ENCODE results near the gene FNBP1. TPM values are rescaled to one million over a fixed set of nuclear protein-coding genes. Genes with fewer than 3 reads are reported as not detected.

FNBP1 gene
- total and polyA plus RNA-seq, 2 of the 13 experiments (the other 11 are each of a cell fraction or from before 2014, with no cell fraction given): 5.4 to 19.5 TPM

DNA sequence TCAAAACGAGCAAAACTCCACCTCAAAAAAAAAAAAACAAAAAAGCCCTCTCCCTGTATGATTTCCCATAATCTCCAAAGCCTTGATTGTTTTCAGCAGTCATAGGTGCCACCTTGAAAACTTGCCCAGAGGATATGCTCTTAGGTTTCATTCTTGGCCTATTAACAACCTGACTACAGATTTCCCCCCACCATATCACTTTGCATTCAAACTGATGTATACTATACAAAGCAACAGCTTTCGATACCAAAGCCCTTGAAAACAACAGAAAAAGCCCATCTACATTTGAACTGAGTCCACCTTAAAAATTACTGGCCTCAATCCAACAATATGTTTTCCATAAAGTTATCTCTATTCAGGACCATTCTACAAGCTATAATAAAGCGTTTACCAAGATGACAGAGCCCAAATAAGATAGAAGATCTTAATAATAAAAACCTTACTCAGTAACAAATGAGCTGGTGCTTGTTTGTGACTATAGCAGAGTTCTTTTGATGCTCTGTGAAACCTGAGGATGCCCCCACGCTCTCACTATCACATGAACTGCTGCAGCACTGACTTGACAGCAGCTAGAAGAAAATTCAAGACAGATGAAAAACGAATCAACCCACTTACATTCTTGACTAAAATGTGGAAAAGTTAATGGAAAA lies 44.4 kb downstream of the FNBP1 start:
- no peak overlapping the region for H3K9ac ChIP-seq (ENCODE audit: insufficient read depth, low read depth, low read length)
- in situ Hi-C loops (cut with HindIII; ENCODE audit: extremely low pct_ligation_motif_present, low pct_unique_long_range_greater_than_20kb): no loop called here
- H3K27ac ChIP-seq (ENCODE audit: extremely low read length, insufficient read depth, low read length): no peak overlapping the region
- 83% methylated on average over 5 of the region's 5 CpGs for WGBS (ENCODE audit: low lambda C conversion rate)
- ATAC-seq: no peak
- no peaks in the 10 kb centered on the region; a peak in 1 of 5 replicates for H3K36me3 ChIP-seq (replicated peaks in 1 of 2; ENCODE audit: control insufficient read depth in 1 of 2, insufficient read depth in 2 of 2, low read length in 2 of 2)
- H2AFZ ChIP-seq (ENCODE audit: low read length): no peak overlapping the region
- no peaks in the 10 kb centered on the region for H3K9me3 ChIP-seq (ENCODE audit: low read length)
- TF ChIP-seq ZIK1 (CRISPR knock-in tag; IDR thresholded peaks at IDR 0.05; ENCODE audit: borderline replicate concordance, low read depth): no peak
- no peak for TF ChIP-seq E2F1 (CRISPR knock-in tag; IDR thresholded peaks at IDR 0.05)
- TF ChIP-seq ARNTL (CRISPR knock-in tag; IDR thresholded peaks at IDR 0.05): no peak
- TF ChIP-seq ZNF282 (IDR thresholded peaks at IDR 0.05; ENCODE audit: partially characterized antibody): no peak
- TF ChIP-seq ZNF232 (CRISPR knock-in tag; IDR thresholded peaks at IDR 0.05; ENCODE audit: borderline replicate concordance): no peak
- TF ChIP-seq, protein P1, sequence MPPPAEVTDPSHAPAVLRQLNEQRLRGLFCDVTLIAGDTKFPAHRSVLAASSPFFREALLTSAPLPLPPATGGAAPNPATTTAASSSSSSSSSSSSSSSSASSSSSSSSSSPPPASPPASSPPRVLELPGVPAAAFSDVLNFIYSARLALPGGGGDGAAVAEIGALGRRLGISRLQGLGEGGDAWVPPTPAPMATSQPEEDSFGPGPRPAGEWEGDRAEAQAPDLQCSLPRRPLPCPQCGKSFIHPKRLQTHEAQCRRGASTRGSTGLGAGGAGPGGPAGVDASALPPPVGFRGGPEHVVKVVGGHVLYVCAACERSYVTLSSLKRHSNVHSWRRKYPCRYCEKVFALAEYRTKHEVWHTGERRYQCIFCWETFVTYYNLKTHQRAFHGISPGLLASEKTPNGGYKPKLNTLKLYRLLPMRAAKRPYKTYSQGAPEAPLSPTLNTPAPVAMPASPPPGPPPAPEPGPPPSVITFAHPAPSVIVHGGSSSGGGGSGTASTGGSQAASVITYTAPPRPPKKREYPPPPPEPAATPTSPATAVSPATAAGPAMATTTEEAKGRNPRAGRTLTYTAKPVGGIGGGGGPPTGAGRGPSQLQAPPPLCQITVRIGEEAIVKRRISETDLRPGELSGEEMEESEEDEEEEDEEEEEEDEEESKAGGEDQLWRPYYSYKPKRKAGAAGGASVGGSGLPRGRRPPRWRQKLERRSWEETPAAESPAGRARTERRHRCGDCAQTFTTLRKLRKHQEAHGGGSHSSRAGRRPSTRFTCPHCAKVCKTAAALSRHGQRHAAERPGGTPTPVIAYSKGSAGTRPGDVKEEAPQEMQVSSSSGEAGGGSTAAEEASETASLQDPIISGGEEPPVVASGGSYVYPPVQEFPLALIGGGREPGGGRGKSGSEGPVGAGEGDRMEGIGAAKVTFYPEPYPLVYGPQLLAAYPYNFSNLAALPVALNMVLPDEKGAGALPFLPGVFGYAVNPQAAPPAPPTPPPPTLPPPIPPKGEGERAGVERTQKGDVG (CRISPR knock-in tag; IDR thresholded peaks at IDR 0.05; ENCODE audit: borderline replicate concordance): no peak
- TF ChIP-seq BRCA1 (CRISPR knock-in tag; IDR thresholded peaks at IDR 0.05): no peak
- no peak for TF ChIP-seq CHD2 (IDR thresholded peaks at IDR 0.05; ENCODE audit: low read depth, low read length)
- no peak for TF ChIP-seq HDAC6 (IDR thresholded peaks at IDR 0.05; ENCODE audit: low read depth, low read length)
- TF ChIP-seq RXRA (CRISPR knock-in tag; IDR thresholded peaks at IDR 0.05): no peak
- TF ChIP-seq ATRX (CRISPR knock-in tag; IDR thresholded peaks at IDR 0.05; ENCODE audit: borderline replicate concordance): no peak
- TF ChIP-seq SRF (IDR thresholded peaks at IDR 0.05; ENCODE audit: low read depth, low read length): no peak
- TF ChIP-seq NR2F1 (CRISPR knock-in tag; IDR thresholded peaks at IDR 0.05): no peak
- TF ChIP-seq PHF8 (CRISPR knock-in tag; IDR thresholded peaks at IDR 0.05): no peak
- TF ChIP-seq HMGA1 (CRISPR knock-in tag; conservative IDR thresholded peaks at IDR 0.05): no peak
- no peak for TF ChIP-seq SP5 (CRISPR knock-in tag; IDR thresholded peaks at IDR 0.05; ENCODE audit: borderline replicate concordance, low read depth)
- no peak for TF ChIP-seq MEIS2 (CRISPR knock-in tag; IDR thresholded peaks at IDR 0.05)
- no peak for TF ChIP-seq NR2F6 (IDR thresholded peaks at IDR 0.05)
- TF ChIP-seq NR2F6 (CRISPR knock-in tag; IDR thresholded peaks at IDR 0.05): no peak
- no peak for TF ChIP-seq ZNF75D (CRISPR knock-in tag; IDR thresholded peaks at IDR 0.05; ENCODE audit: borderline replicate concordance)
- TF ChIP-seq MAFG (CRISPR knock-in tag; IDR thresholded peaks at IDR 0.05): no peak
- H3K4me1 ChIP-seq (ENCODE audit: insufficient read depth, low read length): peaks cover 15% of the 10 kb centered on the region
- no peak for FAIRE-seq
- ChIA-PET CTCF (ENCODE audit: low intra/inter-chr PET ratio, low total read pairs) (no interaction called here), POLR2A (interaction anchor here (0.9 kb wide), 1 partner anchor 55 kb away, joined by 3 read pairs; no protein-coding TSS in a partner anchor)
- H4K20me1 ChIP-seq (ENCODE audit: insufficient read depth, low read length): no peaks in the 10 kb centered on the region
- intact Hi-C loops (cut with micrococcal nuclease; ENCODE audit: unreplicated experiment): no loop called here
- no peak overlapping the region for H3K4me2 ChIP-seq (ENCODE audit: low read depth, low read length)
- BruUV-seq (replicated peaks): no TSS peak
- no peak overlapping the region for H3K4me3 ChIP-seq (replicated peaks in 1 of 3; ENCODE audit: insufficient read depth in 1 of 3, low read depth in 2 of 3, low read length in 3 of 3)
- no peak for DNase-seq (ENCODE audit: low spot score)
- peaks cover 5% of the 10 kb centered on the region for H3K79me2 ChIP-seq (ENCODE audit: insufficient read depth, low read length)
- H3K27me3 ChIP-seq (ENCODE audit: control insufficient read depth in 1 of 2, insufficient read depth in 2 of 2, low read length in 2 of 2): no peaks in the 10 kb centered on the region
